HepG2 (cell line): ENCODE measurements around the gene RPSA. TPM values are rescaled to one million over a fixed set of nuclear protein-coding genes. Genes with fewer than 3 reads are reported as not detected.

Experiments
- AKNA ChIP-seq: sonication (generic); formaldehyde crosslinking; IDR thresholded peaks from 2 replicates; pipeline ENCODE4 v1.4.0; 2020; ENCODE audit warnings: missing genetic modification reagents, borderline replicate concordance
- ARID2 ChIP-seq: sonication (generic); formaldehyde crosslinking; IDR thresholded peaks from 2 replicates; pipeline ENCODE4 v1.8.1; 2022; ENCODE audit warnings: mild to moderate bottlenecking, missing genetic modification reagents, borderline replicate concordance
- ERF ChIP-seq: IDR thresholded peaks from 2 replicates; pipeline ENCODE4 v1.6.1; 2018; ENCODE audit warnings: missing biosample characterization, missing genetic modification reagents
- FOXO4 ChIP-seq: sonication (generic); formaldehyde crosslinking; conservative IDR thresholded peaks from 2 replicates; pipeline ENCODE4 v1.8.1; 2023; ENCODE audit warnings: missing genetic modification reagents
- GTF3A ChIP-seq: sonication (generic); formaldehyde crosslinking; conservative IDR thresholded peaks from 2 replicates; pipeline ENCODE4 v1.4.0; 2020; ENCODE audit warnings: mild to moderate bottlenecking, missing genetic modification reagents
- MAFG ChIP-seq: sonication (generic); formaldehyde crosslinking; IDR thresholded peaks from 2 replicates; pipeline ENCODE4 v1.5.1; 2020; ENCODE audit warnings: mild to moderate bottlenecking, missing genetic modification reagents
- NFRKB ChIP-seq: fragments of 450-650 bp; IDR thresholded peaks from 2 replicates; pipeline ENCODE4 v1.6.1; 2017
- PRPF4 ChIP-seq: fragments of 200-400 bp; formaldehyde crosslinking; IDR thresholded peaks from 2 replicates; pipeline ENCODE4 v1.6.1; 2016; ENCODE audit warnings: low read length, low read depth; ENCODE audit not compliant: poor library complexity, severe bottlenecking
- SIX4 ChIP-seq: sonication (generic); formaldehyde crosslinking; IDR thresholded peaks from 2 replicates; pipeline ENCODE4 v1.4.0; 2020; ENCODE audit warnings: missing genetic modification reagents
- ZBTB49 ChIP-seq: sonication (generic); formaldehyde crosslinking; IDR thresholded peaks from 2 replicates; pipeline ENCODE4 v1.4.0; 2020; ENCODE audit warnings: missing genetic modification reagents, borderline replicate concordance
- ZBTB7B ChIP-seq: sonication (generic); formaldehyde crosslinking; IDR thresholded peaks from 2 replicates; pipeline ENCODE4 v1.4.0; 2020; ENCODE audit warnings: missing genetic modification reagents
- ZNF280D ChIP-seq: sonication (generic); formaldehyde crosslinking; IDR thresholded peaks from 2 replicates; pipeline ENCODE4 v1.5.1; 2020; ENCODE audit warnings: mild to moderate bottlenecking, missing genetic modification reagents
- ZNF33B ChIP-seq: sonication (generic); formaldehyde crosslinking; IDR thresholded peaks from 2 replicates; pipeline ENCODE4 v1.5.1; 2020; ENCODE audit warnings: mild to moderate bottlenecking, missing genetic modification reagents
- ZNF563 ChIP-seq: sonication (generic); formaldehyde crosslinking; IDR thresholded peaks from 2 replicates; pipeline ENCODE4 v1.8.0; 2022; ENCODE audit warnings: mild to moderate bottlenecking, moderate library complexity, missing genetic modification reagents
- polyA plus RNA-seq, 8 experiments: library from polyadenylated mRNA; depleted of rRNA in 3 of 8; stranded (reverse) in 7 of 8; unstranded in 1 of 8; fragments of >200 nt; fragmentation: Illumina TruSeq in 4 of 8; extraction: Trizol in 4 of 8; gene quantifications; 2 replicates each; pipeline versions ENCODE4 v1.2.1 to v1.2.3, GENCODE V29; 2011 to 2016; ENCODE audit warnings: low read depth in 4 of 8, missing spikeins in 1 of 8, mixed read lengths in 1 of 8; ENCODE audit not compliant: insufficient read depth in 1 of 8
- total RNA-seq, 5 experiments: library from RNA; depleted of rRNA; stranded (reverse); fragments of >200 nt; fragmentation: Illumina TruSeq; extraction: Trizol; gene quantifications; 2 replicates each; pipeline ENCODE4 v1.2.3, GENCODE V29; 2016; ENCODE audit warnings: low read depth in 1 of 5

The RPSA gene
- total and polyA plus RNA-seq, 2 of the 13 experiments (the other 11 are each of a cell fraction or from before 2014, with no cell fraction given): 1,683 to 3,226 TPM

- peak; percentile 45; the same call in 1 of the 2 replicates for TF ChIP-seq AKNA
- TF ChIP-seq ERF: peak; percentile 77; the same call in 1 of the 2 replicates
- no peak for TF ChIP-seq MAFG (CRISPR knock-in tag)
- TF ChIP-seq SIX4 (CRISPR knock-in tag): no peak
- peak; percentile 55; the same call in 1 of the 2 replicates for TF ChIP-seq ZBTB7B (CRISPR knock-in tag)
- peak; percentile 94 for TF ChIP-seq ZNF563
- peak; percentile 74; the same call in 1 of the 2 replicates for TF ChIP-seq ZNF33B (CRISPR knock-in tag)
- peak; percentile 85; the same call in 1 of the 2 replicates for TF ChIP-seq ZNF280D (CRISPR knock-in tag)
- TF ChIP-seq FOXO4: no peak
- TF ChIP-seq NFRKB: no peak
- peak; percentile 87; the same call in 1 of the 2 replicates for TF ChIP-seq ARID2 (CRISPR knock-in tag)
- TF ChIP-seq ZBTB49: no peak; the same call in 1 of the 2 replicates
- 0 out of 2 replicates have a peak, but pooled peaks have one; percentile 70 for TF ChIP-seq GTF3A (CRISPR knock-in tag)
- no peak for TF ChIP-seq PRPF4
These were observed at the start of gene RPSA (continued) for GRCh38 chr3:39406368-39407258.
